ENCODE measurements around the gene RAC3. TPM values are rescaled to one million over a fixed set of nuclear protein-coding genes. Genes with fewer than 3 reads are reported as not detected.

RAC3 gene
- total RNA-seq, 1 donor = 1.8 TPM

GRCh38 chr17:82063424-82064415 lies 32.2 kb downstream of the RAC3 start:
- H3K36me3 ChIP-seq (ENCODE audit: insufficient read depth, low read length) = peaks cover 41% of the 10 kb centered on the region
- peak; percentile 62 for DNase-seq (ENCODE audit: insufficient read length, low spot score, missing footprints)
- H3K4me1 ChIP-seq (ENCODE audit: insufficient read depth, low read length) = peaks cover 17% of the 10 kb centered on the region
- no peaks in the 10 kb centered on the region for H3K9me3 ChIP-seq (ENCODE audit: low read depth, low read length)
- TF ChIP-seq CTCF (IDR thresholded peaks at IDR 0.05; ENCODE audit: extremely low read depth, low read depth, low read length) = no peak
- peak overlapping the region; percentile 95 for H3K4me2 ChIP-seq (ENCODE audit: insufficient read depth, low read length)
- peaks cover 7% of the 10 kb centered on the region for H4K20me1 ChIP-seq (ENCODE audit: insufficient read depth, low read length)
- H3K79me2 ChIP-seq (ENCODE audit: insufficient read depth, low read length) = peaks cover 32% of the 10 kb centered on the region
- H2AFZ ChIP-seq (ENCODE audit: low read length) = no peak overlapping the region
- H3K27ac ChIP-seq (ENCODE audit: low read depth, low read length) = no peak overlapping the region
- H3K27me3 ChIP-seq (ENCODE audit: insufficient read depth, low read length) = no peaks in the 10 kb centered on the region
- peak overlapping the region; percentile 88 for H3K4me3 ChIP-seq (ENCODE audit: insufficient read depth, low read length)

DNA sequence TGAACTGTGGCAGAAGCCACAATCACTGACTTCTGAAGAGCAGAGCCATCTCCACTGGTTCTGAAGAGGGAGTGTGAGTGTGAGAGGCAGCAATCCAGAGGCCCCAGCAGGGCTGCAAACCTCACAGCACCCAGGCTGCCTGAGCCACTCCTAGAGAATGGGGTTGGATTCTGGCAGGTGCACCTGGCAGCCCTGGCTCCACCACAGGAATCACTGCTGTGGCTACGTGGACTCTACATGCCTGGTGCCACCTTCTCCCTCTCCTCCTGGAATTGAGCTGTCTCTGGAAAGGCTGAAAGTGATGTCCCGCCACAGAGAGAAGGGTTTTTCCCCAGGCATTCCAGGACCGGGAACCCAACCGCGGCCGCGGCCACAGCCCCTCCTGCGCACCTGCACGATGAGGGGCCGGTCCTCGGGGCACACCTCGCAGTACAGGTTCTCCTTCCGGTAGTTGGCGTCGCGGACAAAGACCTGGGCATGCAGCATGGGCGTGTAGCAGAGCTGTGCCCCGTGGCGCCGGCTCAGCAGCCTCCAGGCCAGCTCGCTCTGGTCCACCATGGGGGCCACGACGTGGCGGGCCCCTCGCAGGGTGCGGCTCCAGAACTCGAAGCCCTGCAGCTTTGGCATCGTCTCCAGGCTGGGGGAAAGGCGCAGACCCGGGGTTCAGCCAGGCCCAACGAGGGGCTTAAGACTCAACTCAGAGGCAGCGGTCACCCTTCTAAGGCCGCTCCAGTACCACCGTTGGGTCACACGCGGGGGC lies 33.1 kb downstream of the RAC3 start:
- H3K4me3 ChIP-seq (ENCODE audit: insufficient read depth, low read length) = peak overlapping the region; percentile 88

DNA sequence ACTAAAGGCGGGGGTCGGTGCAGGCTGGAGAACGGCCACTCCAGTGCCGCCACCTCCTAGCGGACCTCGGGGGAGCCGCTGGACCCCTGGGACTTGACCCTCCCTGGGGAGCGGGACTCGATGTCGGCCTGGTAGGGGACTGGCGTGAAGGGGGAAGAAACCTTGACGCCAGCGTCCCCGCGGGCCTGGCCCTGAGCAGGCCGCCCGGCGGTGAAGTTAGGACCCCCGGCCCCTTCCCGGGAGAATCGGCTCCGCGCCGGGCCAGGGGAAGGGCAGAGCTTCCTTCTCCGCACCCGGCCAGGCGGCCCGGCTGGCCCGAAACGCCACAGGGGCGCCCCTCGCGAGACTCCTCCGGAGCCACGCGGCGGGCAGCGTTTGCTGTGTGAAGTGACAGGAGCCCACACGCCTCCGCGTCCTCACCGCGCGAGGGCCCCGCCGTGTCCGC lies 33.7 kb downstream of the RAC3 start:
- H3K27me3 ChIP-seq (ENCODE audit: insufficient read depth, low read length) = no peaks in the 10 kb centered on the region
- H3K9me3 ChIP-seq (ENCODE audit: low read depth, low read length) = no peaks in the 10 kb centered on the region
- H3K36me3 ChIP-seq (ENCODE audit: insufficient read depth, low read length) = peaks cover 29% of the 10 kb centered on the region
- H4K20me1 ChIP-seq (ENCODE audit: insufficient read depth, low read length) = peaks cover 7% of the 10 kb centered on the region
- H3K27ac ChIP-seq (ENCODE audit: low read depth, low read length) = peak overlapping the region; percentile 63
- H3K4me2 ChIP-seq (ENCODE audit: insufficient read depth, low read length) = peak overlapping the region; percentile 95
- H3K79me2 ChIP-seq (ENCODE audit: insufficient read depth, low read length) = peaks cover 32% of the 10 kb centered on the region
- H3K4me3 ChIP-seq (ENCODE audit: insufficient read depth, low read length) = peak overlapping the region; percentile 88
- no peak for TF ChIP-seq CTCF (IDR thresholded peaks at IDR 0.05; ENCODE audit: extremely low read depth, low read depth, low read length)
- H3K4me1 ChIP-seq (ENCODE audit: insufficient read depth, low read length) = peaks cover 17% of the 10 kb centered on the region
- DNase-seq (ENCODE audit: insufficient read length, low spot score, missing footprints) = peak; percentile 98
- peak overlapping the region; percentile 15 for H2AFZ ChIP-seq (ENCODE audit: low read length)

More for the DNA sequence above, 33.1 kb downstream of the RAC3 start:
- Histone ChIP-seq H3K27ac (ENCODE audit: low read depth, low read length) (peak overlapping the region; percentile 63), H3K27me3 (ENCODE audit: insufficient read depth, low read length) (no peaks in the 10 kb centered on the region), H3K36me3 (ENCODE audit: insufficient read depth, low read length) (peaks cover 32% of the 10 kb centered on the region), H4K20me1 (ENCODE audit: insufficient read depth, low read length) (peaks cover 7% of the 10 kb centered on the region), H3K4me2 (ENCODE audit: insufficient read depth, low read length) (peak overlapping the region; percentile 95), H3K4me1 (ENCODE audit: insufficient read depth, low read length) (peaks cover 17% of the 10 kb centered on the region), H2AFZ (ENCODE audit: low read length) (no peak overlapping the region), H3K9me3 (ENCODE audit: low read depth, low read length) (no peaks in the 10 kb centered on the region), H3K79me2 (ENCODE audit: insufficient read depth, low read length) (peaks cover 32% of the 10 kb centered on the region)
- DNase-seq (ENCODE audit: insufficient read length, low spot score, missing footprints) = peak; percentile 93
- no peak for TF ChIP-seq CTCF (IDR thresholded peaks at IDR 0.05; ENCODE audit: extremely low read depth, low read depth, low read length)

All from osteoblast (primary cell).